Measurements from ENCODE around the gene AGAP1. TPM values are rescaled to one million over a fixed set of nuclear protein-coding genes. Genes with fewer than 3 reads are reported as not detected.

AGAP1 gene
- total RNA-seq, 3 donors from 2014 or later (not counting 1 experiment from before 2014, with no cell fraction given), result 42.0 to 56.4 (median 45.7) TPM

GRCh38 chr2:235936493-235936892, 442.6 kb downstream of the AGAP1 start:
- DNase-seq (no peak), ATAC-seq (no peak)
- no peak overlapping the region for H3K4me3 Mint-ChIP-seq
- H3K27ac Mint-ChIP-seq, result no peak overlapping the region
- Histone ChIP-seq H3K4me3 (ENCODE audit: low read length) (no peak overlapping the region), H3K4me1 (ENCODE audit: control insufficient read depth, insufficient read depth, low read length) (no peaks in the 10 kb centered on the region), H3K9me3 (ENCODE audit: control insufficient read depth, insufficient read depth, low read length) (no peaks in the 10 kb centered on the region), H3K27me3 (ENCODE audit: control insufficient read depth, insufficient read depth, low read length) (no peaks in the 10 kb centered on the region), H3K27ac (ENCODE audit: low read length) (no peak overlapping the region), H3K36me3 (ENCODE audit: control insufficient read depth, insufficient read depth, low read length) (no peaks in the 10 kb centered on the region)
- H3K4me1 Mint-ChIP-seq, result peaks cover 0 to 11% of the 10 kb centered on the region in 2 donors
- WGBS (ENCODE audit: insufficient coverage), result 64% methylated on average over 8 of the region's 8 CpGs
- TF ChIP-seq, protein P1, sequence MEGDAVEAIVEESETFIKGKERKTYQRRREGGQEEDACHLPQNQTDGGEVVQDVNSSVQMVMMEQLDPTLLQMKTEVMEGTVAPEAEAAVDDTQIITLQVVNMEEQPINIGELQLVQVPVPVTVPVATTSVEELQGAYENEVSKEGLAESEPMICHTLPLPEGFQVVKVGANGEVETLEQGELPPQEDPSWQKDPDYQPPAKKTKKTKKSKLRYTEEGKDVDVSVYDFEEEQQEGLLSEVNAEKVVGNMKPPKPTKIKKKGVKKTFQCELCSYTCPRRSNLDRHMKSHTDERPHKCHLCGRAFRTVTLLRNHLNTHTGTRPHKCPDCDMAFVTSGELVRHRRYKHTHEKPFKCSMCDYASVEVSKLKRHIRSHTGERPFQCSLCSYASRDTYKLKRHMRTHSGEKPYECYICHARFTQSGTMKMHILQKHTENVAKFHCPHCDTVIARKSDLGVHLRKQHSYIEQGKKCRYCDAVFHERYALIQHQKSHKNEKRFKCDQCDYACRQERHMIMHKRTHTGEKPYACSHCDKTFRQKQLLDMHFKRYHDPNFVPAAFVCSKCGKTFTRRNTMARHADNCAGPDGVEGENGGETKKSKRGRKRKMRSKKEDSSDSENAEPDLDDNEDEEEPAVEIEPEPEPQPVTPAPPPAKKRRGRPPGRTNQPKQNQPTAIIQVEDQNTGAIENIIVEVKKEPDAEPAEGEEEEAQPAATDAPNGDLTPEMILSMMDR (IDR thresholded peaks at IDR 0.05), result no peak
- intact Hi-C loops (cut with micrococcal nuclease), result no loop called here
- no peaks in the 10 kb centered on the region for H3K27me3 Mint-ChIP-seq (ENCODE audit: low read depth in 2 of 2)
- peaks cover 2 to 5% of the 10 kb centered on the region in 2 donors for H3K9me3 Mint-ChIP-seq
- peaks cover 10% of the 10 kb centered on the region for H3K36me3 Mint-ChIP-seq

DNA sequence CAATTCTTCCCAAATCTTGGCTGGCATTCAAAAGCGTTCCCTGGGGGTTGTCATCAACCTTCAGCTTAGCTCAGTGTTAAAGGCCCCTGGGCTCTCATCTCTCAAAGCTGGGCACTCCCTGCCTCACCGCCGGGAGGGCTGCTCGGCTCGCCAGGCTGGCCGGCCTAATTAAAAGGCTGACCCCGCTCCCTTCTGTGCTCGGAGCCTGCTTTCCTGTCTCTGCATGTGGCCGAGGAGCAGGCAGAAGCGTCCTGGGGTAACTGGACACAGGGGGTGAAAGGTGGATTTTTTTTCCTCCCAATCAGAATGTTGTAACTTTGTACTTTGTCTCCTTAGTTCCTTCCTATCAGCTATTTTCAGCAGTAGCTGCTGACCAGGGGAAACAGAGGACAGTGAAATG, 443.2 kb downstream of the AGAP1 start:
- H3K9me3 Mint-ChIP-seq, result peaks cover 2 to 5% of the 10 kb centered on the region in 2 donors
- 84% methylated on average over 10 of the region's 10 CpGs for WGBS (ENCODE audit: insufficient coverage)
- no peaks in the 10 kb centered on the region for H3K27me3 ChIP-seq (ENCODE audit: control insufficient read depth, insufficient read depth, low read length)
- ATAC-seq (no peak), DNase-seq (no peak)
- no peaks in the 10 kb centered on the region for H3K27me3 Mint-ChIP-seq (ENCODE audit: low read depth in 2 of 2)
- peaks cover 0 to 11% of the 10 kb centered on the region in 2 donors for H3K4me1 Mint-ChIP-seq
- H3K9me3 ChIP-seq (ENCODE audit: control insufficient read depth, insufficient read depth, low read length), result no peaks in the 10 kb centered on the region
- H3K36me3 Mint-ChIP-seq, result peaks cover 10% of the 10 kb centered on the region
- H3K27ac ChIP-seq (ENCODE audit: low read length), result no peak overlapping the region
- H3K36me3 ChIP-seq (ENCODE audit: control insufficient read depth, insufficient read depth, low read length), result no peaks in the 10 kb centered on the region
- no peak overlapping the region for H3K4me3 Mint-ChIP-seq
- H3K4me1 ChIP-seq (ENCODE audit: control insufficient read depth, insufficient read depth, low read length), result no peaks in the 10 kb centered on the region
- intact Hi-C loops (cut with micrococcal nuclease), result no loop called here
- no peak overlapping the region for H3K27ac Mint-ChIP-seq
- TF ChIP-seq, protein P1 (IDR thresholded peaks at IDR 0.05), result no peak
- H3K4me3 ChIP-seq (ENCODE audit: low read length), result no peak overlapping the region

GRCh38 chr2:235937526-235937925, 443.7 kb downstream of the AGAP1 start:
- peaks cover 0 to 11% of the 10 kb centered on the region in 2 donors for H3K4me1 Mint-ChIP-seq
- H3K27me3 Mint-ChIP-seq (ENCODE audit: low read depth in 2 of 2), result no peaks in the 10 kb centered on the region
- Histone ChIP-seq H3K9me3 (ENCODE audit: control insufficient read depth, insufficient read depth, low read length) (no peaks in the 10 kb centered on the region), H3K4me1 (ENCODE audit: control insufficient read depth, insufficient read depth, low read length) (no peaks in the 10 kb centered on the region), H3K27ac (ENCODE audit: low read length) (no peak overlapping the region), H3K27me3 (ENCODE audit: control insufficient read depth, insufficient read depth, low read length) (no peaks in the 10 kb centered on the region), H3K4me3 (ENCODE audit: low read length) (no peak overlapping the region), H3K36me3 (ENCODE audit: control insufficient read depth, insufficient read depth, low read length) (no peaks in the 10 kb centered on the region)
- intact Hi-C loops (cut with micrococcal nuclease), result no loop called here
- H3K27ac Mint-ChIP-seq, result no peak overlapping the region
- WGBS (ENCODE audit: insufficient coverage), result 93% methylated on average over 12 of the region's 12 CpGs
- ATAC-seq (no peak), DNase-seq (no peak)
- peaks cover 2 to 5% of the 10 kb centered on the region in 2 donors for H3K9me3 Mint-ChIP-seq
- TF ChIP-seq, protein P1 (IDR thresholded peaks at IDR 0.05), result no peak
- peaks cover 10% of the 10 kb centered on the region for H3K36me3 Mint-ChIP-seq
- no peak overlapping the region for H3K4me3 Mint-ChIP-seq

- no peak overlapping the region for H3K4me3 ChIP-seq (ENCODE audit: low read length)
- TF ChIP-seq, protein P1 (IDR thresholded peaks at IDR 0.05), result no peak
- Mint-ChIP-seq H3K36me3 (peaks cover 10% of the 10 kb centered on the region), H3K9me3 (peaks cover 2 to 5% of the 10 kb centered on the region in 2 donors), H3K4me1 (peaks cover 0 to 11% of the 10 kb centered on the region in 2 donors), H3K4me3 (no peak overlapping the region), H3K27ac (no peak overlapping the region), H3K27me3 (ENCODE audit: low read depth in 2 of 2) (no peaks in the 10 kb centered on the region)
- intact Hi-C loops (cut with micrococcal nuclease), result no loop called here
- 86% methylated on average over 12 of the region's 12 CpGs for whole genome bisulfite sequencing (ENCODE audit: insufficient coverage)
- DNase-seq (no peak), ATAC-seq (no peak)
- H3K4me1 ChIP-seq (ENCODE audit: control insufficient read depth, insufficient read depth, low read length), result no peaks in the 10 kb centered on the region
- H3K36me3 ChIP-seq (ENCODE audit: control insufficient read depth, insufficient read depth, low read length), result no peaks in the 10 kb centered on the region
- H3K27ac ChIP-seq (ENCODE audit: low read length), result no peak overlapping the region
- H3K9me3 ChIP-seq (ENCODE audit: control insufficient read depth, insufficient read depth, low read length), result no peaks in the 10 kb centered on the region
- H3K27me3 ChIP-seq (ENCODE audit: control insufficient read depth, insufficient read depth, low read length), result no peaks in the 10 kb centered on the region
Observed at GRCh38 chr2:235937936-235938335, 444.1 kb downstream of the AGAP1 start.

Measured in natural killer cell (primary cell).